GM18873 (cell line): ENCODE data around the gene NPIPA3.
A peak's percentile ranks its signal among the peaks of the same experiment; 100 is the strongest.
"Not testable (repeated sequence)": the region's sequence is repeated elsewhere in the genome, so short reads cannot be mapped to it uniquely, and the experiment has no call there.

Experiments used
- ATAC-seq: cut with Tn5 transposase; IDR thresholded peaks from one replicate; pipeline ENCODE4 v1.9.1; 2021; ENCODE audit warnings: mild to moderate bottlenecking, moderate library complexity, moderate number of reproducible peaks; ENCODE audit not compliant: unreplicated experiment, low FRiP score

Gene NPIPA3

DNA sequence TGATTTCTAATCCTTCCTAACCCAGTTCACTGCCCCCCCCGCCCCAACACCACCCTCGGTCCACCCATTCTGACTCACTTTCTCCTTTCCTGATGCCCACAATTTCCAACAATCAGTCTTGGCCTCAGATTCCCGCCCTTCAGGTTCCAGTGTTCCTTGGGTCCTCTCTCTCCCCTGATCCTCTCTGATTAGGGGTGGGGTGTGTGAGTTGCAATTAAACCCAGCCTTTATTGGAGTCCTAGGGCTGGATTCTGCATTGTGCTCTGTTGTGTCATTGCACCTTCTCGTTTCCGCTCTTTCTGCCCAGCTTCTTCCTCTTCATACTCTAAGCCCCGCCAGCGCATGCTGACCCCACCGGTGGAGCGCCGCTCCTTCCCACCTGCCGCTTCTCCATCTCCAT is 38.6 kb downstream of the NPIPA3 start:
- ATAC-seq: not testable (repeated sequence)

DNA sequence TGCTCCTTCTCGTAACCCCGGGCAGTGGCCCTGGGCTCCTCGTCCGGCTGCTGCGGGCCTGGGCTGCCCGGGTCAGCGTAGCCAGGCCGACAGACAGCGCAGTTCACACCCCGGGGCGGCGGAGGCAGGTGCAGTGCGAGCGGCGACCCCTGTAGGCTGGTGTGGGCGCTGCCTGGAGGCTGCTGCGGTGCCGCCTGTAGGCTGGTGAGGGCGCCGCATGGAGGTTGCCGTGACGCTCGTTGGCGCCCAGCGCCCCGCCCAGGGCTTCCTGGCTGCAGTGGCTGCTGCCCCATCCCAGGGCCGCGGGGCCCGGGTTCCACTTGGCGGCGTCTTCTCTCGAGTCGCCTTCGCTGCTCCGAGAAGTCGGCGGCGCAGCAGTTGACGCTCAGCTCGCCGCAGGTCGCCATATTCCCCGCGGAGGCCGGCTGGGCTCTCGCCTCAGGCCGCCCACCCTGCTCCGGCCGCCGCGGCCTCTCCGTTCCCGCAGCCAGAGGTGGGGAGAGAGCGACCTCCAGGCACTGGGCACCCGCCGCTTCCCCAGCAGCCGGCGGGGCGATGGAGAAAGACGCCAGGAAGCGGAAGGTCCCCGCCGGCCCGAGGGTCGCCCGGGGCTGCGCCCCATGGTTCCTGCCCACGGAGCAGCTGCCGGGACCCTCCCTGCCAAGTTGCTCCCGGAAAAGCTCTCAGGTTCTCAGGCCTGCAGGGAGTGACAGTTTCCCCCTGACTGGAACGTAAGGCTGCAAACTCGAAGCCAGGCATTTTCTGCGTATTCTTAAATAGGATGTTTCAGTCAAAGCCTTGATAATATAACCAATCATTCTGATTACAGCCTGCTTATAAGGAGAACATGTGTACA is 39.3 kb downstream of the NPIPA3 start, which contains the start of gene NPIPA2:
TSS of gene NPIPA2 (plus strand) at position 261 of the 856 bp plus-strand sequence. CDS start 5,533 bp downstream, outside the sequence.
- peak; percentile 94 for ATAC-seq

DNA sequence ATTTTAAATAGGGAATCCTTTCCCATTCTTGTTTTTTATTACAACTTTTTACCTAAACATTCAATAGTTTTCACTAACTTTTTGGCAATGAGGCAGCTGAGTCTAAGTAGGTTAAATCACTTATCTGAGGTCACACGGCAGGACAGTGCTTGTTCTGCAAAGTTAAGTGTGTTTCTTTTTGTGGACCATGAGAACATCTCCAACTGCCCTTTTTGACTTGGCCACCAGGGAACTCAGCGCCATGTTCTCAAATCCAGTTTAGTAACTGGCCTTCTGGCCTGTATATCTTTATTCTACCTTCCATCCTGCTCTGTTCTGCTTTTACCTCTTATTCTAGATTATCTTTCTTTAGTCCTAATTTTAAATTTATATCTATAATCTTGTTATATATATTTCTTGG is 70.4 kb downstream of the NPIPA3 start:
- ATAC-seq: not testable (repeated sequence)

DNA sequence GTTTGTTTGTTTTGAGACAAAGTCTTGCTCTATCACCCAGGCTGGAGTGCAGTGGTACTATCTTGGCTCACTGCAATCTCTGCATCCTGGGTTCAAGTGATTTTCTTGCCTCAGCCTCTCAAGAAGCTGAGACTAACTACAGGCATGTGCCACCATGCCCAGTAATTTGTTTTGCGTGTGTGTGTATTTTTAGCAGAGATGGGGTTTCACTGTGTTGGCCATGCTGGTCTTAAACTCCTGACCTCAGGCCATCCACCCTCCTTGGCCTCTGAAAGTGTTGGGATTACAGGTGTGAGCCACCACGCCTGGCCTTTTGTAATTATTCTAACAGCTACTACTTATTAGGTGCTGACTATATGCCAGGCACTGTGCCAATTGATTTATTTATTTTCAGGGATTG is 72.4 kb downstream of the NPIPA3 start:
- not testable (repeated sequence) for ATAC-seq
